ENCODE measurements around the gene SP100.

Gene SP100

DNA sequence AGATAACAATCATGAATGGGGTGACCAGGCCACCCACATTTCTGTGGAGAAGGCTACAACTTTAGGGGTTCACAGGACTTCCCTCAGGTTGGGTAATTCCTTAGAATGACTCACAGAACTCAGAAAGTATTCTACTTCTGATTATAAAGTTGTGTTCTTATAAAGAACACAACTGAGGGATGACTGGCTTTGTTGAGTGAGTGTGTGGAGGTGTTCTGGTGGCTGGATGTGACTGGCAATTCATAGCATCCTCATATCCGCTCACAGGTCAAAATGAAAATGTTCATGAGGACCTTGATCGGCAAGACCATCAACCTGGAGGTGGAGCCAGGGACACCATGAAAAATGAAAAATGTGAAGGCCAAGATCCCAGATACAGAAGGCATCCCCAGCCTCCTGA, 153.3 kb downstream of the SP100 start:
- no peak for TF ChIP-seq CTCF (IDR thresholded peaks at IDR 0.05; ENCODE audit: insufficient read depth, low read length, missing control alignments)
- DNase-seq (ENCODE audit: low read depth, low spot score), result no peak
- ChIA-PET CTCF (no interaction called here), POLR2A (no interaction called here)
- H3K4me3 ChIP-seq (ENCODE audit: low read depth, low read length), result no peak overlapping the region

GRCh38 chr2:230570987-230571386, 155.0 kb downstream of the SP100 start:
- no peak for TF ChIP-seq CTCF (IDR thresholded peaks at IDR 0.05; ENCODE audit: insufficient read depth, low read length, missing control alignments)
- H3K4me3 ChIP-seq (ENCODE audit: low read depth, low read length), result no peak overlapping the region
- POLR2A ChIA-PET, result no interaction called here
- CTCF ChIA-PET, result no interaction called here
- DNase-seq (ENCODE audit: low read depth, low spot score), result no peak

DNA sequence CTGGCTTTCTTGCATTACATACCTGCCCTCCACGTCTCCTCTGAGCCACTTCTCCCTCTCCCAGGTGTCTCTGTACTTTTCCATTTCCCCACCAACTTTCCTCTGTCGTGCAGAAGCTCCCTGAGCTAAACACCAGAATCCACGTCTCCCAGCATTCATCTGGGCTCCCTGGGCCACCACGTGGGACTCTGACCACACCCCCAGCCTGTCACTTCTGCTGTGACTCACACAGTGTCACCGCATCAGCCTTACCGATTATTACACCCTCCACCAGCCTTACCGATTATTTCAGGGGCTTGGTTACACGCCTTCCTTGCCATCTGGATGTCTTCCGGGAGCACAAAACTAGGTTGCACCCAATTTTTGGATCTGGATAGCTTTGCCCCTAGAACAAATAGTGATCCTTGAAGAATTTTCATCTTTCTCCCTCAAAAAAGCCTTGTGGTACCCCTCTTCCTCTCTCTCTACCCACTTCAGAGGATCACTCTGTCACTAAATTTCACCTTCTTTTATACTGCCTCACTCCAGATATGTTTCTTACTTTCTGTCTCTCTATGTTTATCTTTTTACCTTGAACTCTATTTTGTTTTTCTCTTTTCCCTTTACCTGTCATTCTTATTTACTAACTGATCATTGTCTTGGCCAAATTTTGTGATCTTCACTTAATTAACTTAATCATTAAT, 159.8 kb downstream of the SP100 start:
- CTCF ChIA-PET, result interaction anchor here (0.6 kb wide), 1 partner anchor 416 kb away, joined by 3 read pairs; no protein-coding TSS in a partner anchor

DNA sequence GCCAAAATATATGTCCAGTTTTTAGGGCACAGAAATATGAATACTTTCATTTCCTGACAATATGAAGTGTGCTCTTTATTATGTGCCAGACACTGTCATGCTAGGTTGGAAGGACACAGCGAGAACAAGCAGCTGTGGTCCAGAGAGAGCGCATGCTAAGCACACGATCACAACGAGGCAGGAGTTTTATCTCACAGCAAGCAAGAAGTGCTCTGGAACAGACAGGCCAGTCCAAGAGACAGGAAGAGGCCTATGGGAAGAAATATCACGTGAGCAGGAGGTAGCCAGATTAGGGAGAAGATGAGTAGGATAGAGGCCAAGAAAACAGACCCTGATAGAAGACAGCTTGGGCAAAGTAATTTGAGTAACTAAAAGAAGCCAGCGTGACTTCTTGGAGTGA, 161.1 kb downstream of the SP100 start:
- DNase-seq (ENCODE audit: low read depth, low spot score), result no peak
- TF ChIP-seq CTCF (IDR thresholded peaks at IDR 0.05; ENCODE audit: insufficient read depth, low read length, missing control alignments), result no peak
- POLR2A ChIA-PET, result no interaction called here
- no peak overlapping the region for H3K4me3 ChIP-seq (ENCODE audit: low read depth, low read length)
- CTCF ChIA-PET, result no interaction called here

More for the DNA sequence above, 159.8 kb downstream of the SP100 start:
- no peak for DNase-seq (ENCODE audit: low read depth, low spot score)
- H3K4me3 ChIP-seq (ENCODE audit: low read depth, low read length), result no peak overlapping the region
- no peak for TF ChIP-seq CTCF (IDR thresholded peaks at IDR 0.05; ENCODE audit: insufficient read depth, low read length, missing control alignments)
- POLR2A ChIA-PET, result no interaction called here

DNA sequence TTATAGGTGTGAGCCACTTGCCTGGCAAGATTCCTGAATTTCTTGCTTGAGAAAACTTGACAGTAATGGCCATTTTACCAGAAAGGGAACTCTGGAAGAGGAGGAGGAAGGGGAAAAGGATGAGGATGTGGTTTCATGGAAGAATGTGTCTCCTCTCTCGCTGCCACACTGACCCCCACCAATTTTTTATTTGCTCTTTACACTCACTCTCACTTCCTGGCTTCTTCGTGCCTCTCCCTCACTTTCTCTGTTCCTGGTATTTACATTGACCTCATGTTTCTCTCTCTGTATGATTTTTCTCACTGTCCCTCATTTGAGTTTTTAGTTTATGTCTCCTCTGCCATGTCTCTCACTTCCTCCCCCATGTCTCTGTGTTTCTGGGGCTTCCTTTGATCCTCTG, 162.1 kb downstream of the SP100 start:
- no peak overlapping the region for H3K4me3 ChIP-seq (ENCODE audit: low read depth, low read length)
- ChIA-PET POLR2A (no interaction called here), CTCF (no interaction called here)
- no peak for DNase-seq (ENCODE audit: low read depth, low spot score)
- TF ChIP-seq CTCF (IDR thresholded peaks at IDR 0.05; ENCODE audit: insufficient read depth, low read length, missing control alignments), result no peak

DNA sequence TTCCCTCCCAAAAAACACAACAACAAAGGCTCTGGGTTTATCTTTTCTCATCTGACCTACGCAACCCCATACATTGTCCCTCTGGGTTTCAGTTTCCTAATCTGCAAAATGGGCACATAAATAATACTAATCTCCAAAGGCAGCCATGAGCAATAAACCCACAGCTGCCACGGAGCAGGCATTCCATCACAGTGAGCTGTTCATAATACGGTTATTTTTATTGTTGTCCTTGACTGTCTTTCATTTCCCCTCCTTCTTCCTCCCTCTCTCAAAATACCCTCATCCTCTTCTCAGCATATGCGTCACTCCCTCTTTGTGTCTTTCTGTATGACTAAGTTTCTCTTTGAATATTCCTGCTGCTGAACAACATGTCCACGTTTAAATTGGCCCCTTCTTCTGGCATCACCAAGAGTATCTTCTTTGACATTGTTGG, 166.9 kb downstream of the SP100 start:
- ChIA-PET POLR2A (no interaction called here), CTCF (no interaction called here)
- TF ChIP-seq CTCF (IDR thresholded peaks at IDR 0.05; ENCODE audit: insufficient read depth, low read length, missing control alignments), result no peak
- H3K4me3 ChIP-seq (ENCODE audit: low read depth, low read length), result no peak overlapping the region
- DNase-seq (ENCODE audit: low read depth, low spot score), result no peak

Data from AG04449 (cell line).